GM21576 (cell line): ENCODE results near the gene REL.

Experiments used
- ATAC-seq: cut with Tn5 transposase; IDR thresholded peaks from one replicate; pipeline ENCODE4 v1.9.1; 2021; ENCODE audit warnings: mild to moderate bottlenecking, moderate library complexity; ENCODE audit not compliant: unreplicated experiment

Gene REL

GRCh38 chr2:60961457-60961856 is 80.1 kb downstream of the REL start:
- ATAC-seq: no peak

- ATAC-seq: no peak
Observed at GRCh38 chr2:60962528-60962927, 81.2 kb downstream of the REL start.

- ATAC-seq: no peak
Observed at GRCh38 chr2:60963190-60963589, 81.8 kb downstream of the REL start.

GRCh38 chr2:60964651-60965498 is 83.5 kb downstream of the REL start:
- ATAC-seq: no peak

- no peak for ATAC-seq
Observed at GRCh38 chr2:60965499-60965785, 84.1 kb downstream of the REL start.

- peak; percentile 45 for ATAC-seq
Observed at GRCh38 chr2:60966507-60967405, 85.4 kb downstream of the REL start.

GRCh38 chr2:60972889-60973656 is 91.7 kb downstream of the REL start:
- ATAC-seq: no peak

GRCh38 chr2:60973705-60974104 is 92.3 kb downstream of the REL start:
- no peak for ATAC-seq

GRCh38 chr2:60974652-60975051 is 93.3 kb downstream of the REL start:
- no peak for ATAC-seq
